ENCODE results near the gene USP14.
"Not testable (repeated sequence)": the region's sequence is repeated elsewhere in the genome, so short reads cannot be mapped to it uniquely, and the experiment has no call there.

Gene USP14

DNA sequence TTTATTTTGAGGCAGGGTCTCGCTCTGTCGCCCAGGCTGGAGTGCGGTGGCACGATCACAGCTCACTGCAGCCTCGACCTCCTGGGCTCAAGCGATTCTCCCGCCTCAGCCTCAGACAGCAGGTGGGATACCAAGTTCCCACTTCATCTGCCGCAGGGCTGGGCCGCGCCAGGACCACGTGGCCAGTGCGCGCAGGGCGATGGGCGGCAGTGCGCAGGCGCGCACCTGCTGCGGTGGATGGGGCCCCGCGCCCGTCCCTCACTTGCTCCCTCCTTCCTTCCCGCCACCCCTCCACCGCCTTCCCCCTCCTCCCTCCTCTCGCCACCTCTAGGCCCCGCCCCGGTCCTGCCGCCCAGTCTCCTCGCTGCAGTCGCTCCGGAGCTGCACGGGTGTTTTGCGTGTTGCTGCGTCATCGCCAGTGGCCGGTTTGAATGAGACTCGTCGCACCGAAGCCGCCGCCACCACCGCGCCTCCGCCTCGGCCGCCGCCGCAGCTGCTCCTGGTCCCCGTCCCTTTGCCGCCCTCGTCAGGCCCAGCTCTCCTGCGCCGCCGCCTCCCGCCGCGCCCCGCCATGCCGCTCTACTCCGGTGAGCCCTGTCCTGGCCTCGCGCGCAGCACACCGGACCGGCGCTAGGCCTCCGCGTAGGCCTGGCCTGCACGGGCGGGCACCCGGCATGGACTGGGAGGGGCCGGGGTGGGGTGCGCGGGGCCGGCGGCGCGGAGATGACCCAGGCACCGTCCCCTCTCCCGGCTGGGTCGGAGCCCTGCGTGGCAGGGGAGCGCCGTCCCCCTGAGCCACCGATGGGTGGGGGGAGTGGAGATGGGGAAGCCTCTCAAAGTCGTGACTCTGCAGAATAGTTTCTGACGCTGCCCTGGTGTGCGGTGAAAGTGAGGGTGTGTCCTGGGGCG is at the start of gene USP14:
TSS of gene USP14 (plus strand) at position 430 of the 909 bp plus-strand sequence. CDS start at position 572, 142 bp downstream.
- no peak for TF ChIP-seq ZNF274 (IDR thresholded peaks at IDR 0.05; ENCODE audit: low read depth, low read length)
- peak within 1 kb of the TSS; percentile 86 for H3K4me3 ChIP-seq (ENCODE audit: low read length)

DNA sequence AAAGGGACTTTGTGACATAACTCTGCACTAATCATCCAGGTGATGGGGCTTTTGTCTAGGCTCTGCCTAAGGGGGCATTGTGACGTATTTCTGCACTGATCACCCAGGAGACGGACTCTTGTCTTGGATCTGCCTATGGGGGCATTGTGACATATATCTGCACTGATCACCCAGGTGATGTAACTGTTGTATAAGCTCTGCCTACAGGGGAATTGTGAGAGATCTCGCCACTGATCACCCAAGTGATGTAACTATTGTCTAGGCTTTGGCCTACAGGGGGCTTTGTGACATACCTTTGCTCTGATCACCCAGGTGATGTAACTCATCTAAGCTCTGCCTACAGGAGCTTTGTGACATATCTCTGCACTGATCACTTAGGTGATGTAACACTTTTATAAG is 49.7 kb upstream of the USP14 start:
- H3K4me3 ChIP-seq (ENCODE audit: low read length): not testable (repeated sequence)

DNA sequence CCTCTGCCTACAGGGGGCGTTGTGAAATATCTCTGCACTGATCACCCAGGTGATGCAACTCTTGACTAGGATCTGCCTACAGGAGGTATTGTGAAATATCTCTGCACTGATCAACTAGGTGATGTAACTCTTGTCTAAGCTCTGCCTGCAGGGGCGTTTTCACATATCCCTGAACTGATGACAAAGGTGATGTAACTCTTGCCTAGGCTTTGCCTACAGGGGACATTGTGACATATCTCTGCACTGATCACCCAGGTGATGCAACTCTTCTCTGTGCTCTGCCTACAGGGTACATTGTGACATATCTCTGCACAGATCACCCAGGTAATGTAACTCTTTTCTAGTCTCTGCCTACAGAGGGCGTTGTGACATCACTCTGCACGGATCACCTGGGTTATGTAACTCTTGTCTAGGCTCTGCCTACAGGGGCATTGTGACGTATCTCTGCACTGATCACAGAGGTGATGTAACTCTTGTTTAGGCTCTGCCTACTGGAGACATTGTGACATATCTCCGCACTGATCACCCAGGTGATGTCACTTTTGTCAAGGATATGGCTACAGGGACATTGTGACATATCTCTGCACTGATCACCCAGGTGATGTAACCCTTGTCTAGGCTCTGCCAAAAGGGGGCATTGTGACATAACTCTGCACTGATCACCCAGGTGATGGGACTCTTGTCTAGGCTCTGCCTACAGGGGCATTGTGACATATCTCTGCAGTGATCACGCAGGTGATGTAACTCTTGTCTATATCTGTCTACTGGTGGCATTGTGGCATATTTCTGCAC is 49.0 kb upstream of the USP14 start:
- H3K4me3 ChIP-seq (ENCODE audit: low read length): not testable (repeated sequence)

DNA sequence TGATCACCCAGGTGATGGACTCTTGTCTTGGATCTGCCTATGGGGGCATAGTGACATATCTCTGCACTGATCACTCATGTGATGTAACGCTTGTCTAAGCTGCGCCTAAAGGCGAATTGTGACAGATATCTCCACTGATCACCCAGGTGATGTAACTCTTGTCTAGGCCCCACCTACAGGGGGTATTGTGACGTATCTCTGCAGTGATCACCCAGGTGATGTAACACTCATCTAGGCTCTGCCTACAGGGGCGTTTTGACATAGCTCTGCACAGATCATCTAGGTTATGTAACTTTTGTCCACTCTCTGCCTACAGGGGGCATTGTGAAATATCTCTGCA is 48.5 kb upstream of the USP14 start:
- not testable (repeated sequence) for H3K4me3 ChIP-seq (ENCODE audit: low read length)

DNA sequence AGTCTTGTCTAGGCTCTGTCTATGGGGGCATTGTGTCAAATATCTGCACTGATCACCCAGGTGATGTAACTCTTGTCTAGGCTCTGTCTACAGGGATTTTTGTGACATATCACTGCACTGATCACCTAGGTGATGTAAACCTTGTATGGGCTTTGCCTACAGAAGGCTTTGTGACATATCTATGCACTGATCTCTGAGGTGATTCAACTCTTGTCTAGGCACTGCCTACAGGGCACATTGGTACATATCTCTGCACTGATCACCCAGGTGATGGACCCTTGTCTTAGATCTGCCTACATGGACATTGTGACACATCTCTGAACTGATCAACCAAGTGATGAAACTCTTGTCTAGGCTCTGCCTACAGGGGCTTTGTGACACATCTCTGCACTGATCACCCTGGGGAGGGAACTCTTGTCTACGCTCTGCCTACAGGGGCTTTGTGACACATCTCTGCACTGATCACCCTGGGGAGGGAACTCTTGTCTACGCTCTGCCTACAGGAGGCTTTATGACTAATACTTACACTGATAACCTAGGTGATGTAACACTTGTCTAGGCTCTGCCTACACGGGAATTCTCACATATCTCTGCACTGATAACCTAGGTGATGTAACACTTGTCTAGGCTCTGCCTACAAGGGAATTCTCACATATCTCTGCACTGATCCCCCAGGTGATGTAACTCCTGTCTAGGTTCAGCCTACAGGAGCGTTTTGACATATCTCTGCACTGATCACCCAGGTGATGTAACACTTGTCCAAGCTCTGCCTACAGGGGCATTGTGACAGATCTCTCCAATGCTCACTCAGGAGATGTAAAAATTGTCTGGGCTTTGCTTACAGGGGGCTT is 47.8 kb upstream of the USP14 start:
- H3K4me3 ChIP-seq (ENCODE audit: low read length): not testable (repeated sequence)

DNA sequence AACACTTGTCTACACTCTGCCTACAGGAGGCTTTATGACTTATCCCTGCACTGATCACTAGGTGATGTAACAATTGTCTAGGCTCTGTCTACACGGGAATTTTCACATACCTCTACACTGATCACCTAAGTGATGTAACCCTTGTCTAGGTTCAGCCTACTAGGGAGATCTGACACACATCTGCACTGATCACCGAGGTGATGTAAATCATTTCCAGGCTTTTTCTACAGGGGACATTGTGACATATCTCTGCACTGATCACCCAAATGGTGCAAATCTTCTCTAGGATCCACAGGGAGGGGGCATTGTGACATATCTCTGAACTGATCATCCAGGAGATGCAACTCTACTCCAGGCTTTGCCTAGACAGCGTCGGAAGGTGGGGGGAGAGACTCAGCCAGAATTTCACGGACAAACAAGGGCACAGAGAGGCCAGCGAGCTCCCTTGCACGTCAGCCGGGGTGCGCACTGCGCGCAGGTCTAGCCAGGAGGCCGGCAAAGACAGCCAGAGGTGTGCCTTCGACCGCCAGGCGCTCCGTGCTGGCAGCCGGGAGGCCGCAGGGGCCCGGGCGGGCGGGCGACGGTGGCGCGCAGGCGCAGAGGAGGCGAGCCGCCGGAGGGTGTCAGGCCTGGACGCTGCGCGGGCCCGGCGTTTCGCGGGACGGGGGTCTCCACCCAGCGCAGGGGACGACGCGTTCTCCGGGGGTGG is 46.9 kb upstream of the USP14 start:
- peak overlapping the region; percentile 19; the same call in 1 of the 2 replicates for H3K4me3 ChIP-seq (ENCODE audit: low read length)
- no peak for TF ChIP-seq ZNF274 (IDR thresholded peaks at IDR 0.05; ENCODE audit: low read depth, low read length)

DNA sequence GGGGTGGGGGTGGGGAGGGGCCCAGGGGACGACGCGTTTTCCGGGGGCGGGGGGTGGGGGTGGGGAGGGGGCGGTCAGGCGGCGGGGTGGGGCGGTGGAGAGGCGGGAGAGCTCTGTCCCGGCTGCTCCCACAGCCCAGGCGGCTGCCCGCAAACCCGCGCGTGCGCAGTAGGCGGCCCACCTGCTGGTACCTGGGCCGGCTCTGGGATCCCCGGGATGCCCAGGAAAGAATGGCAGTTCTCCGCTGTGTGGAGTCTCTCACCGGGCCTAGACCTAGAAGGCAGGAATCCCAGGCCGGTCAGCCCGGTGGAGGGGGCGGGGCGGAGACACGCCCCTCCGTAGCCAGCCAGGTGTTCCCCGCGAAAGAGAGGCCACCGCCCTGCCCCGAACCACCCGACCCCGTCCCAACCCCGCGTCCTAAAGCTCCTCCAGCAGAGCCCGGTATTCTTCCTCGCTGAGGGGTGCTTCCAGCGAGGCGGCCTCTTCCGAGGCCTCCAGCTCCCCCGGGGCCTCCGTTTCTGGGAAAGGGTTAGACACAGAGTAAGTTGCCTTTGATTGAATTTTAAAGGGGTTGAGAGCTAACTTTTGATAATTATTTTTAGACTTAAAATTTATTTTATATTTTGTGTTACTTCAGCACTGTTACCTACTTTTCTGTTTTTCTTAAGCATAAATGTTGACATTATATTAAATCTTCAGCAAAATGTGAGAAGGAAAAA is 46.2 kb upstream of the USP14 start:
- not testable (repeated sequence) for H3K4me3 ChIP-seq (ENCODE audit: low read length)

DNA sequence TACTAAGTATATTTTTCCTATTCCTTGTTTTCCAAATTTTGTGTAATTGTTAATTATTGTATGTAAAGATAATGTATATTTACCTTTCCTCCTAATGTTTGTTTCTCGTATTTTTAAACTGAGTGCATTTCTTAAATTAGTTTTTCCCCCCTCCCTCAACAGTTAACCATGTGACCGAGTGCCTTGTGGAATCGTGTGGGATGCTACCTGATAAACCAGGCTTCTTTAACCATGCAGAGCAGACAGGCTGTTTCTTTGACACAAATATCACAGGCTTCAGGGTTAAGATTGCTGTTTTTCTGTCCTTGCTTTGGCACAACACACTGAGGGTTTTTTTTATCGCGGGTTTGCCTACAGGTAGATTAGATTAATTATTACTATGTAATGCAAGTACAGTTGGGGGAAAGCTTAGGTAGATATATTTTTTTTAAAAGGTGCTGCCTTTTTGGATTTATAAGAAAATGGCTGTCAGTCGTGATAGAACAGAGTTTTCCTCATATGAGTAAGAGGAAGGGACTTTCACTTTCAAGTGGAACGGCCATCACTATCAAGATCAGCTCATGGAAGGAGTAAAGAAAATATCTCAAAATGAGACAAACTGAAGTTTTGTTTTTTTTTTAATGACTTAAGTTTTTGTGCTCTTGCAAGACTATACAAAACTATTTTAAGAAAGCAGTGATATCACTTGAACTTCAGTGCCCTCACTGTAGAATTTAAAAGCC is 37.7 kb upstream of the USP14 start:
- H3K4me3 ChIP-seq (ENCODE audit: low read length): not testable (repeated sequence)

DNA sequence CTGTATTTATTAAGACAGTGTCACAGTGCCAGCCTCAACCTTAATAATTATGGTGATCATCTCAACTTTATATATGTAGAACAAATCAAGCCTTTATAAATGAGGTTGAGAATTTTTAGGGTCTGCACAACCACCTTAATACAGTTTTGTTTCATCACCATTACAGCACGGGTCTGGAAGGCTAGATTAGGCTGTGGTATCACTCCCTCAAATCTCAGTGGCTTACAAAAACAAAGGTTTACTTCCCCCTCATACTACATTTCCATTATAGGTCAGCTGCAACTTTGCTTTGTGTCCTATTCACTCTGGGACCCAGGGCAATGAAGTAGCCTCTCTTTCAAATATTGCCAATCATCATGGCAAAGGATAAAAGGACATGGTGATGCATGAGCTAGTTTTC is 23.3 kb upstream of the USP14 start:
- H3K4me3 ChIP-seq (ENCODE audit: low read length): no peak overlapping the region
- TF ChIP-seq ZNF274 (IDR thresholded peaks at IDR 0.05; ENCODE audit: low read depth, low read length): no peak

DNA sequence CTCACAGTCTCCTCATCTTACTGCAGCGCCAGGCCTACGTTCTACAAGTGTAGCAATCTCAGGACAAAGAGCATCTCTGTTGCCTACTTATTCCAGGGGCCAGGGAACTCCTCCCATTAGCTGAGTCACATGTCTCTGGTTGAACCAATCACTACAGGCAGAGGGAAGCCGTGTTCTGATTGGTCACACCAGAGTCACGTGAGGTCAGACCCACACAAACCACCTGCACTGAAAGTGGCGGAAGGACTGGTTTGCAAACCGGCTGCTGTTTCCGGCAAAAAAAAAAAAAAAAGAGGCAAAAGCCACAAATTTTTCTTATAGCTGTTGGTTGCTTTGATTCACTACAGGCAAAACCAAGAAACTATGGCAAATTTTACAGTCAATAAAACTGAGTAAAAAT is 21.9 kb upstream of the USP14 start:
- TF ChIP-seq ZNF274 (IDR thresholded peaks at IDR 0.05; ENCODE audit: low read depth, low read length): no peak
- no peak overlapping the region for H3K4me3 ChIP-seq (ENCODE audit: low read length)

DNA sequence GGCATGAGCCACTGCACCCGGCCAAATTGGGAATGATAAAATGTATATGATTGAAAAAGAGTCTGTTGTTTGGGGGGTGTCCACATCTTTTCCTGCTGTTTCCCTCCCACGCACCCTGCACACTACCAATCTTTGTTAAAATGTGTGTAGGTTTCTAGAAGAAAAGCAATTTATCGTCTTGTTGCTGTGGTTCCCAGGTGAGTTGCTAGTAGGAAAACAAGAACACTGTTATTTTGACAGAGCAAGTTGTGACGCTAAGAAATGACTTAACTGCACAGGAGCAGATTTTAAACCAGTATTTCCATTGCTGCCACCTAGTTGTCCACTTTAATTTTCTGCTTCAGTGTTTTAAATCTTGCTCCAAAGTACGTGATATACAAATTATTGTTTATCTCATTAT is 21.0 kb upstream of the USP14 start:
- no peak for TF ChIP-seq ZNF274 (IDR thresholded peaks at IDR 0.05; ENCODE audit: low read depth, low read length)

DNA sequence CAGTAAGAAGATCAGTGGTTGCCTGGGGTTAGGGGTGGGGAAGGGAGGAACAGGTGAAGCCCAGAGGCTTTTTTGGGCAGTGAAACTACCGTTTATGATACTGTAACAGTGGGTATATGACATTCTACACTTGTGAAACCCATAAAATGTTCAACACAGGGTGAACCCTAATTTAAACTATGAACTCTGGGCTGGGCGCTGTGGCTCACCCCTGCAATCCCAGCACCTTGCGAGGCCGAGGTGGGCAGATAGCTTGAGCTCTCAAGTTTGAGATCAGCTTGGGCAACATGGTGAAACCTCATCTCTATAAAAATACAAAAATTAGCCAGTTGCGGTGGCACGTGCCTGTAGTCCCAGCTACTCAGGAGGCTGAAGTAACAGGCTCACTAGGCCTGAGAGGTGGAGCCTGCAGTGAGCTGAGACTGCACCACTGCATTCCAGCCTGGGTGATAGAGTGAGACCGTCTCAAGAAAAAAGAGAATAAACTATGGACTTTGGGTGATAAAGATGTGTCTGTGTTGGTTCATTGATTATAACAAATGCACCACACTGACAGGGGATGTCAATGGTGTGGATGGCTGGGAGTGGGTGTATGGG is 17.6 kb upstream of the USP14 start:
- no peak for TF ChIP-seq ZNF274 (IDR thresholded peaks at IDR 0.05; ENCODE audit: low read depth, low read length)
- no peak overlapping the region for H3K4me3 ChIP-seq (ENCODE audit: low read length)

More for the DNA sequence above, 21.0 kb upstream of the USP14 start:
- H3K4me3 ChIP-seq (ENCODE audit: low read length): no peak overlapping the region

DNA sequence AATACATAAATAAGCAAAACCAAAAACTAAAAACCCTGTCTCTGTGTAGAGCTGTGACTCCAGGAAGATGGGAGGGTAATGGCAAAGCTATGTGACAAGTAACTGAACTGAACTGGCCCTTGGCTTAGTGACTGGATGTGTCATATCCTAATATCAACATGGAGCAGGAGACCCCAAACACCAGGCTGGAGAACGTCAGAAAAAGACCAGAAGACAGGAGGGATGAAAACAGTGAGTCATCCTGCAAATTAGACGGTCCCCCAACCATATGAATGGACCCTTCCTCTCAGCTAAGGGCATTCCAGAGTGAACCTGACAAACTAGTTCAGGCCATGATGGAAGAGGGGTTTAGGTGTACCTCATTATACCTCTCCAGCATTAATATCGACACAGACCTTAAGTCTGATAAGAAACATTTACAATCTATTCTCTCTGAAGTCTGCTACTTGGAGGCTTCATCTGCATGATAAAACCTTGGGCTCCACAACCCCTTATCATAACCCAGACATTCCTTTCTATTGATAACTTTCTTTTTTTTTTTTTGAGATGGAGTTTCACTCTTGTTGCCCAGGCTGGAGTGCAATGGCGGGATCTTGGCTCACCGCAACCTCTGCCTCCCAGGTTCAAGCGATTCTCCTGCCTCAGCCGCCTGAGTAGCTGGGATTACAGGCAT is 15.6 kb upstream of the USP14 start:
- not testable (repeated sequence) for H3K4me3 ChIP-seq (ENCODE audit: low read length)

All from GM08714 (cell line).